GM21529 (cell line): ENCODE results near the gene ARFGEF2.

Experiments used
- ATAC-seq: cut with Tn5 transposase; IDR thresholded peaks from one replicate; pipeline ENCODE4 v1.9.1; 2021; ENCODE audit not compliant: unreplicated experiment

The ARFGEF2 gene

DNA sequence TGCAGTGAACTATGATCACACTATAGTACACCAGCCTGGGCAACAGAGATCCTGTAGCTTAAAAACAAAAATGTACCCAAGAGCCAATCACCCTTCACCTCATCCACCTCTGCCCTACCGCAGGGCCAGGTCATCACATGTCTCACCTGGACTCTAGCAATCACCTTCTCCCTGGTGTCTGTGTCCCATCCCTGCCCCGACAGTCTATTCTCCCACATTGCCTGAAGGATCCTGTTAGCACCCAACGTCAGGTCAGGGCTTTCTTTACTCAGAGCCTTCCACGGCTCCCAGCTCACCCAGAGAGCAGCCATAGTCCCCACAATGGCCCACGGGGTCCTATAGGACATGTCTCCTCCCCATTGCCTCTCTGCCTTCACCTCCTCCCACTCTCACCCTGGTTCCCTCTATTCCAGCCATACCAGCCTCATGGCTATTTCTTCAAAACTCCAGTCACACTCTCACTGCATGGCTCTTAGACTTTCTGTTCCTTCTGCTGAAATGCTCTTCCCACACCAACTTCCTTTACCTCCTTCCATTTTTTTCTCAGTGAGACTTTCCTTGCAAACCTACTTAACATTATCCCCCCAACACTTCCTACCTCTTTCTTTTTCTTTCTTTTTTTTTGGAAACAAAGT, 22.5 kb upstream of the ARFGEF2 start:
- no peak for ATAC-seq

DNA sequence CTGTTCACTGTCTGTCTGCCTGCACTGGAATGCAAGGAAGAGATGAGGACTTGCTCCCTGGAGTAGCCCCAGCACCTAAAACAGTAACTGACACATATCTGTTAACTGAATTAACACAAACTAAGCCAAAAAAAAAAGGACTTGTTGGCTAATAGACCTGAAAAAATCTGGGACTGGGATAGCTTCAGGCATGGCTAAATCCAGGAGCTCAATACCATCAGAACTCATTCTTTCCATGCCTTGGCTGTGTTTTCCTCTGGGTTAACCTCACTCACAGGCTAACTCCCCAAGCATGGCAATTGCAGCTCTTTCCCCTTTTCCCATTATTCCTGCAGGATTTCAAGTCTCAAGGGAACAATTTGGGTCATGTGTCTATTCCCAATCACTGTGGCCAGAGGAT, 21.6 kb upstream of the ARFGEF2 start:
- ATAC-seq: no peak

DNA sequence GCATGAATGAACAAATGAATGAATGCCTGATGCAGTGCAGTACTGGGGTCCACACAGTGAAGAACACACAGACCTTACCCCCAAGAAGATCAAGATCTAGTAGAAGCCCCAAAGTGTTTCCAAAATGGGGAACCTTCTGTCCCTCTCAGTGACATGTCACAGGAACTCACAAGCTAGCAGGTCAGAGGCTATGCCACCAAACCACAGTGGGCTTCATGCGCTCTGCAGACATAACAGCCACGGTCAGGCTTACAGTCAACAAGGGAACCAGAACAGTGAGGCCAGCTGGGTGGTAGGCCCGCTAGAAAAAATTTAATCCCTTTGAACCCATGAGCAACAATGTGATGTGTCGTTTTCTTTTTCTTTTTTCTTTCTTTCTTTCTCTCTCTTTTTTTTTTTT, 20.2 kb upstream of the ARFGEF2 start:
- ATAC-seq: no peak

DNA sequence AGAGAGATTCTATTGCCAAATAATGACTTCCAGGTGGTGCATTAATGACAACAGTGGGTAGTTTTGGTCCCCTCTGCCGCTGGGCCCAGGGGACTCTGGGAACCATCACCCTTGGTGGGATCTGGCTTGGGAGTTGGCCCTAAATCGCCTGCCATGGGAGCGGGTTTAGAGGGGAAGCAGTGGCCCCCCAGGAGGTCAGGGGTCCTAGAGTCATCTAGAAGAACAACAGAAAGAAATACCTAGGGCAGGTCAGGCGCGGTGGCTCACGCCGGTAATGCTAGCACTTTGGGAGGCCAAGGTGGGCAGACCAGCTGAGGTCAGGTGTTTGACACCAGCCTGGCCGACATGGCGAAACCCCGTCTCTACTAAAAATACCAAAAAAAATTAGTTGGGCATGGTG, 17.8 kb upstream of the ARFGEF2 start:
- no peak for ATAC-seq

DNA sequence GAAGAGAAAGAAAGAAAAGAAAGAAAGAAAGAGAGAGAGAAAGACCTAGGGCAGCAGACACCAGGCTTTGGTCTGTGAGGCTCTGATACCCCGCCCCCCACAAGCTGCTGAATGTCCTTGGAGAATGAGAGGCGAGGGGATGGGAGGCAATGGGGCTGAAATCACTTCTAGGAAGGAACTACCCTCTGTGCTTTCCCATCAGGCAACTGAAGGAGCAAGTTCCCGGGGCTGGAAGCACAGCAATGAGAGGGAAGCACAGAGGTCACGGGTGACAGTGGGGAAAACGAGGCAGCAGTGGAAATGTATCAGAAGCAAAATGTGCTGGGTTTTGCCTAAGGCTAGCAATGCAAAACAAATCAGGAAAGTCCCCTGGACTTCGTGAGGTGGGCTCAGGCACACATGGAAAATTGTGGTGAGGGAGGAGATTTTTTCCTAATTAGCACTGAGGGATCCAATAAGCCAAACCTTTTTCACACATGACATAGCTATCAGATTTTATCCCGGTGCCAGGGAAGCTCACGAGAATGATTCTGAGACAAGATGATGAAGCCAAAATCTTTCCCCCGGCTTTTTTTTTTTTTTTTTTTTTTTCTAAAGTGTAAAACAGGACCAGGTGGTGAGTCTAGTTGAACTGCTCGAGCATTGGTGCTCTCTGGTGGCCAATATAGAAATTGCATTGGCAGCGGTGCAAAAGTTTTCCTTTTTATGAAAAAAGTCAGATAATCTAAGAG, 16.8 kb upstream of the ARFGEF2 start:
- no peak for ATAC-seq

DNA sequence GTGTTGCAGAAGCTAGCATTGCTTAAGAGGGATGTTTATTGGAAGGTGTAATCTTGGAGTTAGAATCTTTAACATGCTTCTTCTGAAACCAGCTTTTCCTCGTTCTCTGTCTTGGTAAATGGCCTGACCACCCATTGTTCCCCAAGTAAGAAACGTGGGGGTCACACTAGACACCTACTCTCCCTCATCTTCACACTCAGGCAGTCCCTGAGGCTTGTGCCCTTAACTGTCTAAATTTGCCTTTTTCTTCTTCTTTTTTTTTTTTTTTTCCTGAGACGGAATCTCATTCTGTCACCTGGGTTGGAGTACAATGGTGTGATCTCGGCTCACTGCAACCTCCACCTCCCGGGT, 16.2 kb upstream of the ARFGEF2 start:
- no peak for ATAC-seq

DNA sequence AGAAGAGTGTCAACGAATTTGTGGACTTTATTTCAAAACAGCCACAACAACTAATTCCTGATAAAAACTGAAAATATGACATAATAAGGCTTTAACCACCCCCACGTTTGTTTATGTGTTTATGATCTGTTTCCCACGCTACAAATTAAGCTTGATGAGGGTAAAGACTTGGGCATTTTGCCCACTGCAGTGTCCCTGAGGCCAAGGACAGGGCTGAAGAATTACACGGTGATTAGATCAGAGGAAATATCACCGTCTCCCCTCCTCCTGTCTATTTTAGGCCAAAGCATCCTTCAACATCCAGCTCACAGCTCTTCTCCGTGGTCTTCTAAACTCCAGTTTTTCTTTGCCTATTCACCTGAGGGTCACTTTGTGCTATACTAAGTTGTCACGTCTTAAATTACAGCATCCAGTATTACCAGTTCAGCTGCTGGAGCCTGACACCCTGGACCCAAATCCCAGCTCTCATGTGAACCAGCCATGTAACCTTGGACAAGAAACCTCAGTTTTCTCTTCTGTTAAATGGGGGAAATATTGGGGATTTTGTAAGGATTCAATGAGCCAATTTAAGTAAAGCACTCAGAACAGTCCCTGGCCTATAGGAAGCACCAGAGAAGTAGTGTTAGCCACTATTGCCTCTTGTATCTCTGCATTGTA, 15.2 kb upstream of the ARFGEF2 start:
- no peak for ATAC-seq

DNA sequence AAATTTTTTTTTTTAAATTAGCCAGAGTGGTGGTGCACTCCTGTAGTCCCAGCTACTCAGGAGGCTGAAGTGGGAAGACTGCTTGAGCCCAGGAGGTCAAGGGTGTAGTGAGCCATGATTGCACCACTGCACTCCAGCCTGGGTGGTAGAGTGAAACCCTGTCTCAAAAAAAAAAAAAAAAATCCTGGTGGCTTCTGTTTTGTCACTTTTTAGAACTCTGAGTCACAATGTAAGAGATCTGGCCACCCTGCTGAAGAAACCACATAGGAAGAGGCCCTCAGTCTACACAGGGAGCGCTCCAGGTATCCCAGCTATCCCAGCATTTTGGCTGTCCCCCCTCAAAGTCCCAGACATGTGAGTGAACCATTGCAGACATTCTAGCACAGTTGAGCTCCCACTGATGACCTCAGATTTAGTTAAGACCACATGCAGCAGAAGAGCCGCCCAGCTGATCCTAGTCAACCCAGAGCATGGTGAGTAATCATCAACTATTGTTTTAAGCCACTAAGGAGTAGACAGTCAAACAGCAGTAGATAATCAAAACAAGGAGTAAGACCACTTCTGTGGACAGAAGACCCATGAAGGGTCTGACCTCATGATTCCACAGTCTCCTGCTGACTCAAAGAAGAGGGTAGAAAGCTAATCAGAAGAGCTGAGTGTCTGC, 12.7 kb upstream of the ARFGEF2 start:
- no peak for ATAC-seq

DNA sequence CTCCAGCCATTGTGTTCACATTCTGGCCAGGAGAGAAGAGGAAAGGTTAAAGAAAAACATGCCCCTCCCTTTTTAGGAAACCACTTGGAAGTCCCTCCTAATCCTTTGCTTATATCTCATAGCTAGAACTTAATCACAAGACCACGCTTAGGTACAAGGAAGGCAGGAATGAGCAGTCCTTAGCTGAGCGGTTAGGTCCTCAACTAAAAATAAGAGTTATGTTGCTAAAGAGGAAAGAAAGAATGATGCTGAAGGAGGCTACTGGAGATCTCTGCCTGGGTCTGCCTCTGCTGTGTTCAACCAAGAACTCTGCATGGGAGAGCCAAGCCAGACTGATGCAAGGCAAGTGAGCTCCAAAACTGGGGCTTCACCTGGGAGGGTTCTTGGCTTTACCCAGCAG, 11.6 kb upstream of the ARFGEF2 start:
- no peak for ATAC-seq

DNA sequence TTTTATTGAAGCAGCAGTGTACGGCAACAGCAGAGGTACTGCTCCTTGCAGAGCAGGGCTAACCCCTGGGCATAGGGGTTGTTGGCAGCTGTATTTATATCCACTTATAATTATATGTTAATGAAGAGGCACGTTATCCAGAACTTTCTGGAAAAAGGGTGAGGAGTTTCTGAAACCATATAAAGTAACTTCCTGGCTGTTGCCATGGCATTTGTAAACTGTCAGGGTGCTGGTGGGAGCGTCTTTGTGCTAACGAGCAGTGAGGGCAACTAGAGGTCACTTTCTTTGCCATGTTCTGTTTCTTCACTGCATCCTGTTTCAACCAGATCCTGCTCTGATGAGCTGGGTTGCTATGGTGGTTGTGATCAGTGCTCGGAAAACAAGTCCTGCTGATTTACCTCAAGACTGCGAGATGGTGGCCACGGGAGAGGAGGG, 11.1 kb upstream of the ARFGEF2 start:
- ATAC-seq: no peak

DNA sequence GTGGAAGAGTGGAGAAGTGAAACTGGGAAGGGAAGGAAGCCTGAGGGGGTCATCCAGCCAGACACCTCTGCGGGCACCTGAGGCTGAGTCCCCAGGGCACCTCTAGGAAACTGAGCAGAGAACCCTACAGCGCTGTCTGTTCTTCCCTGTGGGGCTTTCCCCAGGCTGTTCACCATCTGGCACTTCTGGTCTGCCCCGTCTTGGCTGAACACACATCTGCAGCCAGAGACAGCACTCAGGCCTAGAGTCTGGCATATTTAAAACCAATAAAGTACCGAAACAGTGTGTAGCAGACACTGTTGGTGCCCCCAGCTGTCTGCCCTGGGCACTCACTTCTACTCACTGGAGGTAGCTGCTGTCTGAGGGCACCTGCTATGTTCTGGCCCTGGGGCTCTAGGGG, 9.4 kb upstream of the ARFGEF2 start:
- ATAC-seq: peak; percentile 84

DNA sequence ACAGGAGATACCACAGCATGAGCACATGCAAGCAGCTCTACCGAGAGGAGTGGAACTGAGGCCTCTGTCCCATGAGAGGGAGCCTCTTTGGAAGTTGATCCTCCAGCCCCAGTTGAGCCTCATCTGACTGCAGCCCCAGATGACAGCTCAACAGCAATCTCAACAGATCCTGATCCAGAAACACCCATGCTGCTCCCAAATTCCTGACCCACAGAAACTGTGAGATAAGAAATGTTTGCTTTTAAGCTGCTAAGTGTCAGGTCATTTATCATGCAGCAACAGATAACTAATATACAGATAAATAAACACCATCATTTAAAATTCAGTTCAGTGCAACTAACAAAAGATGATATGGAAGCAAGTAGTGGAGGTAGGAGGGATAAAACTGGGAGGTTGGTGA, 4.8 kb upstream of the ARFGEF2 start:
- no peak for ATAC-seq

DNA sequence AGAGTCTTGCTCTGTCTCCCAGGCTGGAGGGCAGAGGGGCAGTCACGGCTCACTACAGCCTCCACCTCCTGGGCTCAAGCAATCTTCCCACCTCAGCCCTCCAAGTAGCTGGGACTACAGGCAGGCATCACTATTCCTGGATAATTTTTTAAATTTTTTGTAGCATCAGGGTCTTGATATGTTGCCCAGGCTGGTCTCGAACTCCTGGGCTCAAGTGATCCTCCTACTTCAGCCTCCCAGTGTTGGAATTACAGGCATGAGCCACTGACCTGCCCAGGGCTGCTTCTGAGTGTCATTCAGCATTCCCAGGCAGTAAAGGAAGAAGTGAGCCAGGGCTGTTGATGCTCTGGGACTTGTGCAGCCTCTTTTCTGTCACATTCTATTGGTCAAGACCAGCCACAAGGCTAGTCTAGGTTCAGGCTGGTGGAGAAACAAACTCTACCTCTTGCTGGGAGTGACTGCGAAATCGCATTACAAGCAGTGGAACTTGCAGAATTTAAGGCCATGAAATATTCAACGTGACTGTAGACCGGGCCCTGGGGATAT, 2.1 kb upstream of the ARFGEF2 start:
- no peak for ATAC-seq

DNA sequence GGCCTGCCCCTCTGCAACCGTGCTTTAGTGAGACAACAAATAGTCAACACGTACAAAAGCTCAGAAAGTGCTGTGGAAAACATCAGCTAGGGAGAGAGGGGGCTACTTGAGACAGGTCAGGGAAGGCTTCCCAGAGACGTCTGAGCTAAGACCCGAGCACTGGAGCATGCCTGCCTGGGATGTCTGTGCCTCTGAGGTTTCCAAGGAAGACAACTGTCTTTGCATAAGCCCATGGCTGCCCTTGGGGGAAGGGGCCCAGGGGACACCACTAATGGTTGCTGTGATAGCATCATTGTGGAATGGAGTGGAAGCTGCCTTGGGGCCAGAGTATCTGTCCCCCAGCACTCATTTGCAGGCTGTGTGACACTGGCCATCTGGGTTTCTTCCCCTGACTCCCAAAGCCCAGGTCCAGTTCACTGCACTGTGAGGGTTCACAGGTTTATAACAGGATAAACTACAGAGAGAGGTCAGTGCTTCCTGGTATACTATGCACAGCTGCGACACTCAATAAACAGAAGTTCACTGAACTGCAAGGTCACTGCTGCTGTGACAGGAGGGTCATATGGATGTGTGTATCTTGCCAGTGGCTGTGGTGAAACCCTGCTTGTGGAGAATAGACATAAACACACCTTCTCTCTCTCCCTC, 1.5 kb upstream of the ARFGEF2 start:
- ATAC-seq: no peak

DNA sequence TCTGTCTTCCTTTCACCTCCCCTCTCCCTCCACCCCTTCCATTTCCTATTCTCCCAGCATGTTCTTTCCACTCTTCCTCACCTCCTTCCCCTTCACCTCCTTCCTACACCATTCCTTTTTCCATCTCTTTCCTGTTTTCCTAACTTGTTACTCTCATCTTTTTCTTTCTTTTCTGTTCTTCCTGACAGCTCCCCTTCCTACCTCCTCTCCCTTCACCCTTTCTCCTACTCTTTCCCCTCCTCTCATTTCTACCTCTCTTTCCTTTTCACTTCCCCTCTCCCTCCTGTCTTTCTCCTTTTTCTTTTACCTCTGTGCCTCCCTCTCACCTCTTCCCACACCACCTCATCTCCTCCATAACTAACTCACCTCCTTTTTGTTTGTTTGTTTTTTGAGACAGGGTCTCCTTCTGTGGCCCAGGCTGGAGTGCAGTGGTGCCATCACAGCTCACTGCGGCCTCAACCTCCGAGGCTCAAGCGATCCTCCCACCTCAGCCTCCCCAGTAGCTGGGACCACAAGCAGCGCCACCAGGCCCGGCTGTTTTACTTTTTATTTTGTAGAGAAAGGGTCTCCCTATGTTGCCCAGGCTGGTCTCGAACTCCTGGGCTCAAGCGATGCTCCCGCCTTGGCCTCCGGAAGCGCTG, 864 bp upstream of the ARFGEF2 start:
- no peak for ATAC-seq

DNA sequence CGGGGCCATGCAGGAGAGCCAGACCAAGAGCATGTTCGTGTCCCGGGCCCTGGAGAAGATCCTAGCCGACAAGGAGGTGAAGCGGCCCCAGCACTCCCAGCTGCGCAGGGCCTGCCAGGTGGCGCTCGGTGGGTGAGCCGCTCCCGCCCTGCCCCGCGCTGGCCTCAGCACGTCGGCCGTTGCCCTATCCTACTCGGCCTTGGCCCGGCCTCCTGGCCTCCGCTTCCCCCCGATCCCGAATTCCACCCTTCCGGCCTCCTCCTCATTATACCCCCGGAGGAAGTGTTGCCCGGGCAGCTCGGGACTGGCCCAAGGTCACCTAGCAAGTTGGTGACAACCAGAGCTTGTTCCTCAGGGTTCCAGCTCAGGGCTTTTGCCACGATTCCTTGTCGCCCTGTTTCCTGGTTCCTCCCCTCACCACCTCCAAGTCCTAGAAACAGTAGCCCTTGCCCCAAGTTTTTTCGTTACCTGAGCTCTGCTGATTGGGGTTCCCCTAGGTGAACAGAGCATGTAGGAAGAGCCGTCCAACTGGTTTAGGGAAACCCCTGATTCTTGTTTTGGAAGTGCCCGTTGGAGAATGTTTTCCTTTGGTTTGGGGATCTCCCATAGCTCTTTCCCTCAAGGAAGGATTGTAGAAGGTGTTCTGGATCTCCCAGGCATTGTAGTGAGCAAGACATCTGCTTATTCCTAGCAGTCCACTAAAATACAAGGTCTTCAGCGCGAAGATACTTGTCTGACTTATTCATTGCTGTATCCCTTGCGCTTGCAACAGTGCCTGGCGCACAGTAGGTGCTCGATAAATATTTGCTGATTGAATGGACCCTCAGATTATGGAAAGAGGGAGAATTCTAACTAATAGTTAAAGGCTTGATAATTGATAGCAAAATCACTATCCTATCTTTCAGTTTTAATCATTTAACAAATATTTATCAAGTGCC, 641 bp downstream of the ARFGEF2 start:
- peak; percentile 37 for ATAC-seq

DNA sequence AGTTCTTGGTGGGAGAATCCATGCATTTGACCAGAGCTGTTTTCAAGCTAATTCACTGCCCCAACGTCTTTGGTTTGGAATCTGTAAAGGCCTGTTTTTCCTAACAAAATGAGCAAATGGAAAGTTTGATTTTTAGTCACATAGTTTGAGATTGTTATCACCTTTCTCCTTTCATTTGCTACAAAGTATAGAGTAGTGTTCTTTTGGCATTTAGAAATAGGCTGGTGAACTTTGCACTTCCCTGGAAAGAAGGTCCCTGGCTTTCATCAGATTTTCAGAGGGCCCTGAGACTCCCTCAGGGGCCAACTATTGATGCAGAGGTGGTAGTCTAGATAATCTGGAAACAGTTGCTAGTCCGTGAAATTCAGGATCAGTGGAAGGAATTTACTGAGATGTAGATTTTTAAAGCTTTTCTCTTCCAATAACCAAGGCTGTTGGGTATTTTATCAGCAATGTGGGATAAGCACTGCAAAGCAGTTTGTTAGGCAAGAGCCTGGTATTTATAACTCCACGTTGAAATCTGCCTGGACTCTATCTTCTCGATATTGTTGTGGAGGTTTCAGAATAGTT, 1.7 kb downstream of the ARFGEF2 start:
- no peak for ATAC-seq

DNA sequence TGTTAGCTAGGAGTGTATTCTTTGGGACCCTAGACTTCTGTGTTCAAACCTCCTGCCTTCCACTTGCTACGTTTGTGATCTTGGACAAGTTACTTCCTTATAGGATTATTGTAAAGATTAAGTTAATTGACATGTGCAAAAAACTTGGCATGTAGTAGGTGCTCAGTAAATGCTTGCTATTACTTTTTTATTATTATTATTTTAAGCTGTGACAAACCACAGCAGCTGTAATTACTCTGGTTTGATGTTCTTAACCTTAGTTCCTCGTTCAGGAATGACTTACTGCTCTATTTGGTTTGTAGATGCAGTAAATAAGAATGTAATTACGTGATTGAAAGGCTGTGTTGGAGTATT, 3.2 kb downstream of the ARFGEF2 start:
- no peak for ATAC-seq

DNA sequence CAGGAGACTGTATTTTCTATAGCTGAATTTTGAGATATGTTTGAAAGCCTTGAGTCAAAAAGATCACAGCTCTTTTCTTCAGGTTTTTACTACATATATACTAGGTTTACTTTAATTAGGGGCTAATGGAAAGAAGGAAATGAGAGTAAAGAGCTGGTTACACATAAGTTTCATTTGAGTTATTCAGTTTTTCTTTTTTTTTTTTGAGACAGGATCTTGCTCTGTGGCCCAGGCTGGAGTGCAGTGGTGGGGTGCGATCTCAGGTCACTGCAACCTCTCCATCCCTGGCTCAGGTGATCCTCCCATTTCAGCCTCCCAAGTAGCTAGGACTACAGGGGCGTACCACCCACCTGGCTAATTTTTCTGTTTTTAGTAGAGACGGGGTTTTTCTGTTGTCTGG, 4.8 kb downstream of the ARFGEF2 start:
- no peak for ATAC-seq
